GM12874 (cell line): ENCODE measurements around the gene AGTR2.

Experiments used
- CTCF ChIP-seq: IDR thresholded peaks from 2 replicates; pipeline ENCODE4 v1.5.1; 2011; ENCODE audit warnings: low read depth, mild to moderate bottlenecking, control low read depth, low read length, moderate library complexity; ENCODE audit not compliant: insufficient read depth

Gene AGTR2

DNA sequence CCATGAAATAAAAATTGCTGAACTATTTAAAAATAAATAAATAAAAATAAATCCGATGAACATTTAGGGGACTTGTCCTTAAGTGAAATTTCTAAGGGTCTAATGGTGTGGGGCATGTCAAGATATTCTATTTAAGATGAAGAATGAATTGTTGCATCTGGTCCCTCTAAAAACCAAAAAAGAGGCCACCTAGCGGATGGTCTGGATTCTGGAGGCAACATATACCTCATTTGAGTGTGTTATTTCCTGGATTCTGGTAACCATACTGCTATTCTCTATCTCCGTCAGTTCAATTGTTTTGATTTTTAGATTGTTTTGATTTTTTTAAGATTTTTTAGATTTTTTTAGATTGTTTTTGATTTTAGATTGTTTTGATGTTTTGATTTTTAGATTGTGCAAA lies 28.3 kb downstream of the AGTR2 start:
- no peak for TF ChIP-seq CTCF

DNA sequence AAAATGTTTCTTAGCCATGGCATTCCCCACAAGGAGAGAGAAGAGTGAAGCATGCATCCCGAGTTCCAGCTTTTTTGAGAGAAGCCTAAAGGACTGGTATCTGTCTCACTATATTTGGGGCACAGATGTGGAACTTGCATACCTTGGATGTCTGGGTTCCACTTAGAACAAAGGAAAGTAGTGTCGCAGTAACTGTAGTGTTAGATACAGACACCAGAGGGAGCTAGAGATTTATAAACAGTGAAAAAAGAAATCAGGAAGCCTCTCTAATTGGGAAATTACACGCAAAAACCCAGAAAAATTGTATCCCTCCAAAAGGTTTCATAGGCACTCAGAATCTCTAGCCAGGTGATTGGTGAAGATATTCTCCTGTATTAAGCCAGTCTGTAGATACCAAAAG lies 34.4 kb downstream of the AGTR2 start:
- peak; percentile 12; the same call in 1 of the 2 replicates for TF ChIP-seq CTCF

DNA sequence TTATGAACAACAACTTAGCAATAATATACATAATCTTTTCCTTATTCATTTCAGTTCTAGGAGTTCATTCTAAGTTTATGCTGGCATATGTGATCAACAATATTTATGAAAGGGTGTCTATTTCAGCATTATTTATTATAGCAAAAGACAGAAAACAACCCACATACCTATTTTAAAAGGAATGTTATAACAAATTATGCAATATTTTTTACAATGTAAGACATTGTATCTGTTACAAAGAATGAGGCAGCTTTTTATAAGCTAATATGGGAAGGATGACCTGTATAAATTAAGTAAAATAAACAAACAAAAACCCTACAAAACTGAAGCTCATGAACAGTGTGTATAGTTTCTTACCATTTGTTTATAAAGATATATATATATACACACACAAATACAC lies 42.7 kb downstream of the AGTR2 start:
- no peak for TF ChIP-seq CTCF
